Measurements from ENCODE around the gene SWAP70.

Gene SWAP70

GRCh38 chr11:9718147-9718546 lies 54.3 kb downstream of the SWAP70 start:
- H3K4me3 ChIP-seq (IDR thresholded peaks at IDR 0.05; ENCODE audit: insufficient read depth, low read depth, low read length): no peak overlapping the region
- TF ChIP-seq CTCF (conservative IDR thresholded peaks at IDR 0.05; ENCODE audit: low read depth, low read length): no peak
- no peak overlapping the region for H3K9ac ChIP-seq
- H3K4me1 ChIP-seq (ENCODE audit: low read depth, poor library complexity, severe bottlenecking): no peaks in the 10 kb centered on the region
- H3K27me3 ChIP-seq (ENCODE audit: insufficient read depth, low read depth): no peaks in the 10 kb centered on the region
- no peak overlapping the region for H3K27ac ChIP-seq
- H3K79me2 ChIP-seq (ENCODE audit: insufficient read depth, low read depth): no peaks in the 10 kb centered on the region
- H4K20me1 ChIP-seq (ENCODE audit: insufficient read depth): no peaks in the 10 kb centered on the region
- H2AFZ ChIP-seq (ENCODE audit: low read depth): no peak overlapping the region
- H3K36me3 ChIP-seq (ENCODE audit: insufficient read depth): no peaks in the 10 kb centered on the region
- no peak overlapping the region for H3K4me2 ChIP-seq

- H3K79me2 ChIP-seq (ENCODE audit: insufficient read depth, low read depth): no peaks in the 10 kb centered on the region
- no peaks in the 10 kb centered on the region for H3K4me1 ChIP-seq (ENCODE audit: low read depth, poor library complexity, severe bottlenecking)
- no peak overlapping the region for H3K27ac ChIP-seq
- H2AFZ ChIP-seq (ENCODE audit: low read depth): no peak overlapping the region
- H3K27me3 ChIP-seq (ENCODE audit: insufficient read depth, low read depth): no peaks in the 10 kb centered on the region
- no peak overlapping the region for H3K4me3 ChIP-seq (IDR thresholded peaks at IDR 0.05; ENCODE audit: insufficient read depth, low read depth, low read length)
- H3K36me3 ChIP-seq (ENCODE audit: insufficient read depth): no peaks in the 10 kb centered on the region
- no peak for TF ChIP-seq CTCF (conservative IDR thresholded peaks at IDR 0.05; ENCODE audit: low read depth, low read length)
- H4K20me1 ChIP-seq (ENCODE audit: insufficient read depth): no peaks in the 10 kb centered on the region
- no peak overlapping the region for H3K9ac ChIP-seq
- no peak overlapping the region for H3K4me2 ChIP-seq
Measured at GRCh38 chr11:9719566-9720289, 55.9 kb downstream of the SWAP70 start.

GRCh38 chr11:9720290-9720630 lies 56.4 kb downstream of the SWAP70 start:
- H3K27me3 ChIP-seq (ENCODE audit: insufficient read depth, low read depth): no peaks in the 10 kb centered on the region
- H3K36me3 ChIP-seq (ENCODE audit: insufficient read depth): no peaks in the 10 kb centered on the region
- no peaks in the 10 kb centered on the region for H4K20me1 ChIP-seq (ENCODE audit: insufficient read depth)
- TF ChIP-seq CTCF (conservative IDR thresholded peaks at IDR 0.05; ENCODE audit: low read depth, low read length): no peak
- no peak overlapping the region for H3K27ac ChIP-seq
- no peak overlapping the region for H3K9ac ChIP-seq
- no peak overlapping the region for H2AFZ ChIP-seq (ENCODE audit: low read depth)
- no peak overlapping the region for H3K4me3 ChIP-seq (IDR thresholded peaks at IDR 0.05; ENCODE audit: insufficient read depth, low read depth, low read length)
- H3K79me2 ChIP-seq (ENCODE audit: insufficient read depth, low read depth): no peaks in the 10 kb centered on the region
- H3K4me2 ChIP-seq: no peak overlapping the region
- H3K4me1 ChIP-seq (ENCODE audit: low read depth, poor library complexity, severe bottlenecking): no peaks in the 10 kb centered on the region

GRCh38 chr11:9722023-9722422 lies 58.1 kb downstream of the SWAP70 start:
- Histone ChIP-seq H3K36me3 (ENCODE audit: insufficient read depth) (no peaks in the 10 kb centered on the region), H3K4me1 (ENCODE audit: low read depth, poor library complexity, severe bottlenecking) (no peaks in the 10 kb centered on the region), H3K9ac (no peak overlapping the region), H2AFZ (ENCODE audit: low read depth) (no peak overlapping the region), H3K4me2 (no peak overlapping the region), H3K79me2 (ENCODE audit: insufficient read depth, low read depth) (no peaks in the 10 kb centered on the region), H3K4me3 (IDR thresholded peaks at IDR 0.05; ENCODE audit: insufficient read depth, low read depth, low read length) (no peak overlapping the region), H3K27ac (no peak overlapping the region), H3K27me3 (ENCODE audit: insufficient read depth, low read depth) (no peaks in the 10 kb centered on the region), H4K20me1 (ENCODE audit: insufficient read depth) (no peaks in the 10 kb centered on the region)
- no peak for TF ChIP-seq CTCF (conservative IDR thresholded peaks at IDR 0.05; ENCODE audit: low read depth, low read length)

All from KMS-11 (cell line).